HepG2 (cell line): ENCODE data around the gene ADAMTSL4. TPM values are rescaled to one million over a fixed set of nuclear protein-coding genes. Genes with fewer than 3 reads are reported as not detected.

ENCODE experiments used
- DPF2 ChIP-seq: sonication (generic); formaldehyde crosslinking; IDR thresholded peaks from 2 replicates; pipeline ENCODE4 v1.4.0; 2020; ENCODE audit warnings: mild to moderate bottlenecking, low read depth, missing genetic modification reagents, borderline replicate concordance
- ELF1 ChIP-seq: sonication (generic); formaldehyde crosslinking; IDR thresholded peaks from 2 replicates; pipeline ENCODE4 v1.4.0; 2020; ENCODE audit warnings: missing genetic modification reagents
- FOXO1 ChIP-seq: sonication (generic); formaldehyde crosslinking; IDR thresholded peaks from 2 replicates; pipeline ENCODE4 v1.4.0; 2020; ENCODE audit warnings: missing genetic modification reagents
- GATAD1 ChIP-seq: IDR thresholded peaks from 2 replicates; pipeline ENCODE4 v1.6.1; 2016; ENCODE audit warnings: missing genetic modification reagents, missing compliant biosample characterization
- HDAC6 ChIP-seq: fragments of 200-600 bp; sonication (generic); IDR thresholded peaks from 2 replicates; pipeline ENCODE4 v1.7.0; 2017; ENCODE audit warnings: mild to moderate bottlenecking, antibody characterized with exemption, low read length, low read depth
- HNRNPK ChIP-seq: fragments of 200-400 bp; formaldehyde crosslinking; IDR thresholded peaks from 2 replicates; pipeline ENCODE4 v1.6.1; 2018; ENCODE audit warnings: low read length, low read depth, moderate library complexity, mild to moderate bottlenecking; ENCODE audit not compliant: poor library complexity, severe bottlenecking
- IKZF1 ChIP-seq: fragments of 450-650 bp; IDR thresholded peaks from 2 replicates; pipeline ENCODE4 v1.7.1; 2016
- NR0B2 ChIP-seq: sonication (generic); formaldehyde crosslinking; IDR thresholded peaks from 2 replicates; pipeline ENCODE4 v1.4.0; 2020; ENCODE audit warnings: mild to moderate bottlenecking, missing genetic modification reagents
- NR2F1 ChIP-seq, 2 experiments: fragments of 450-650 bp in 1 of 2; formaldehyde crosslinking in 1 of 2; IDR thresholded peaks; 2 replicates each; pipeline versions ENCODE4 v1.5.0 to v1.6.1; 2016 to 2020; ENCODE audit warnings: mild to moderate bottlenecking in 1 of 2, missing compliant biosample characterization in 1 of 2, missing genetic modification reagents in 1 of 2, moderate library complexity in 1 of 2
- PHF21A ChIP-seq: sonication (generic); formaldehyde crosslinking; IDR thresholded peaks from 2 replicates; pipeline ENCODE4 v1.5.0; 2020; ENCODE audit warnings: mild to moderate bottlenecking, missing genetic modification reagents
- TEF ChIP-seq: sonication (generic); formaldehyde crosslinking; IDR thresholded peaks from 2 replicates; pipeline ENCODE4 v1.5.0; 2020; ENCODE audit warnings: missing genetic modification reagents
- ZBTB2 ChIP-seq: sonication (generic); formaldehyde crosslinking; IDR thresholded peaks from 2 replicates; pipeline ENCODE4 v1.8.0; 2022; ENCODE audit warnings: low read depth, missing genetic modification reagents
- ZBTB21 ChIP-seq: sonication (generic); formaldehyde crosslinking; IDR thresholded peaks from 2 replicates; pipeline ENCODE4 v1.4.0; 2020; ENCODE audit warnings: missing genetic modification reagents
- ZBTB43 ChIP-seq: sonication (generic); formaldehyde crosslinking; conservative IDR thresholded peaks from 2 replicates; pipeline ENCODE4 v1.4.0; 2020; ENCODE audit warnings: missing genetic modification reagents
- ZBTB7B ChIP-seq: sonication (generic); formaldehyde crosslinking; IDR thresholded peaks from 2 replicates; pipeline ENCODE4 v1.4.0; 2020; ENCODE audit warnings: missing genetic modification reagents
- ZC3H4 ChIP-seq: sonication (generic); formaldehyde crosslinking; IDR thresholded peaks from 2 replicates; pipeline ENCODE4 v1.4.0; 2020; ENCODE audit warnings: missing genetic modification reagents, borderline replicate concordance
- ZFP37 ChIP-seq: sonication (generic); formaldehyde crosslinking; IDR thresholded peaks from 2 replicates; pipeline ENCODE4 v1.4.0; 2020; ENCODE audit warnings: missing genetic modification reagents, borderline replicate concordance
- ZNF180 ChIP-seq: sonication (generic); formaldehyde crosslinking; IDR thresholded peaks from 2 replicates; pipeline ENCODE4 v1.4.0; 2020; ENCODE audit warnings: low read depth, missing genetic modification reagents, borderline replicate concordance
- ZNF326 ChIP-seq: sonication (generic); formaldehyde crosslinking; IDR thresholded peaks from 2 replicates; pipeline ENCODE4 v1.4.0; 2020; ENCODE audit warnings: missing genetic modification reagents, borderline replicate concordance
- ZNF354B ChIP-seq: sonication (generic); formaldehyde crosslinking; IDR thresholded peaks from 2 replicates; pipeline ENCODE4 v1.8.0; 2022; ENCODE audit warnings: mild to moderate bottlenecking, missing genetic modification reagents
- ZNF446 ChIP-seq: sonication (generic); formaldehyde crosslinking; IDR thresholded peaks from 2 replicates; pipeline ENCODE4 v1.5.0; 2020; ENCODE audit warnings: mild to moderate bottlenecking, missing genetic modification reagents
- ZNF572 ChIP-seq: sonication (generic); formaldehyde crosslinking; IDR thresholded peaks from 2 replicates; pipeline ENCODE4 v1.5.1; 2020; ENCODE audit warnings: mild to moderate bottlenecking, missing genetic modification reagents
- ZNF776 ChIP-seq: sonication (generic); formaldehyde crosslinking; IDR thresholded peaks from 2 replicates; pipeline ENCODE4 v1.4.0; 2020; ENCODE audit warnings: mild to moderate bottlenecking, missing genetic modification reagents
- ZNF780A ChIP-seq: sonication (generic); formaldehyde crosslinking; IDR thresholded peaks from 2 replicates; pipeline ENCODE4 v1.8.0; 2022; ENCODE audit warnings: mild to moderate bottlenecking, missing genetic modification reagents, moderate library complexity
- polyA plus RNA-seq, 8 experiments: library from polyadenylated mRNA; depleted of rRNA in 3 of 8; stranded (reverse) in 7 of 8; unstranded in 1 of 8; fragments of >200 nt; fragmentation: Illumina TruSeq in 4 of 8; extraction: Trizol in 4 of 8; gene quantifications; 2 replicates each; pipeline versions ENCODE4 v1.2.1 to v1.2.3, GENCODE V29; 2011 to 2016; ENCODE audit warnings: low read depth in 4 of 8, missing spikeins in 1 of 8, mixed read lengths in 1 of 8; ENCODE audit not compliant: insufficient read depth in 1 of 8
- total RNA-seq, 5 experiments: library from RNA; depleted of rRNA; stranded (reverse); fragments of >200 nt; fragmentation: Illumina TruSeq; extraction: Trizol; gene quantifications; 2 replicates each; pipeline ENCODE4 v1.2.3, GENCODE V29; 2016; ENCODE audit warnings: low read depth in 1 of 5

Gene ADAMTSL4
- total and polyA plus RNA-seq, 2 of the 13 experiments (the other 11 are each of a cell fraction or from before 2014, with no cell fraction given): 3.9 to 16.4 TPM

- TF ChIP-seq ZBTB43 (CRISPR knock-in tag): 0 out of 2 replicates have a peak, but pooled peaks have one; percentile 36
- no peak for TF ChIP-seq ZC3H4
- peak; percentile 33; the same call in 1 of the 2 replicates for TF ChIP-seq DPF2 (CRISPR knock-in tag)
- no peak for TF ChIP-seq ZNF776 (CRISPR knock-in tag)
- TF ChIP-seq NR0B2 (CRISPR knock-in tag): no peak
- peak; percentile 86; the same call in 1 of the 2 replicates for TF ChIP-seq PHF21A (CRISPR knock-in tag)
- no peak for TF ChIP-seq ZNF354B (CRISPR knock-in tag)
- no peak for TF ChIP-seq ZBTB2 (CRISPR knock-in tag)
- TF ChIP-seq FOXO1 (CRISPR knock-in tag): peak; percentile 42; the same call in 1 of the 2 replicates
- TF ChIP-seq ZFP37 (CRISPR knock-in tag): no peak
- no peak for TF ChIP-seq GATAD1 (CRISPR knock-in tag)
- peak; percentile 23; the same call in 1 of the 2 replicates for TF ChIP-seq ELF1 (CRISPR knock-in tag)
- TF ChIP-seq ZNF572 (CRISPR knock-in tag): no peak
- TF ChIP-seq HDAC6: no peak
- no peak for TF ChIP-seq HNRNPK
- TF ChIP-seq IKZF1: no peak
- no peak for TF ChIP-seq ZBTB21 (CRISPR knock-in tag)
- 0 out of 4 replicates have a peak, but pooled peaks of 1 of the 2 experiments have one; percentile 19 for TF ChIP-seq NR2F1 (CRISPR knock-in tag; IDR thresholded peaks at IDR 0.05)
- TF ChIP-seq TEF (CRISPR knock-in tag): no peak
- TF ChIP-seq ZNF446 (CRISPR knock-in tag): no peak
- TF ChIP-seq ZBTB7B (CRISPR knock-in tag): peak; percentile 81; the same call in 1 of the 2 replicates
- no peak for TF ChIP-seq ZNF180 (CRISPR knock-in tag)
- TF ChIP-seq ZNF326 (CRISPR knock-in tag): no peak
- no peak for TF ChIP-seq ZNF780A (CRISPR knock-in tag)
Observed at GRCh38 chr1:150567717-150568593, 18.7 kb downstream of the ADAMTSL4 start (continued).
